HG03378 (cell line): ENCODE results near the gene NCLN.

Experiments used
- ATAC-seq: cut with Tn5 transposase; IDR thresholded peaks from one replicate; pipeline ENCODE4 v1.9.1; 2021; ENCODE audit warnings: mild to moderate bottlenecking, moderate library complexity; ENCODE audit not compliant: unreplicated experiment

The NCLN gene

DNA sequence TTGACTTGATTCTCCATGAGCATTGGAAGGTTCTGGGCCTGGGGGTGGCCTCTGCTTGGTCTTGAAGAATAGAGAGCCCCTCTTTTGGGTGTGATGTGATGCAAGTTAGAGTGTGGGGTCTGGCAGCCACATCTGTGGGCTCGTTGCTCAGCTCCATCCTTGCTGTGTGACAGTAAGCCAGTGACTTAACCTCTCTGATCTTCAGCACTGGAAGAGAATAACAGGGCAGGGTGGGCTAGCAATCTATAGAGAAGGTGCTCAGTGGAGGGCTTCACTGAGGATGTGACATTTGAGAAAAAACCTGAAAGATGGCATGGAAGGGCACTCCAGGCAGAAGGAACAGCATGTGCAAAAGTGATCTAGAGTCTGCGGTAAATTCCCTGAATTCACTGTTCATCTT is 66.9 kb downstream of the NCLN start:
- ATAC-seq, result no peak

DNA sequence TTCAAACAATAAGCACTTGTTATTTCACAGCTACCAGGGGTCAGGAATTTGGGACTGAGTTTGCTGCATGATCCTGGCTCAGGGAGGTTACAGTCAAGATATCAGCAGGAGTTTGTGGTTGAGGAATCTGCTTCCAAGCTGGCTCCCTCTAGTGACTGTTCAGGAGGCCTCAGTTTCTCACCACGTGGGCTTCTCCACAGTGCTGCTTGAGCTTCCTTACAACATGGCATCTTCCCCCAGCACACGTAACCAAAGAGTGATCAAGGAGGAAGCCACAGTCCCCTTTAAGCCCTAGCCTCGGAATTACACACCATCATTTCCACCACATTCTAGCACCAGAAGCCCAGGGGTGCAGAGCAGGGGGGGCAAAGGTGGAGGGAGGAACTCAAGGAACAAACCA is 67.5 kb downstream of the NCLN start:
- ATAC-seq, result no peak

DNA sequence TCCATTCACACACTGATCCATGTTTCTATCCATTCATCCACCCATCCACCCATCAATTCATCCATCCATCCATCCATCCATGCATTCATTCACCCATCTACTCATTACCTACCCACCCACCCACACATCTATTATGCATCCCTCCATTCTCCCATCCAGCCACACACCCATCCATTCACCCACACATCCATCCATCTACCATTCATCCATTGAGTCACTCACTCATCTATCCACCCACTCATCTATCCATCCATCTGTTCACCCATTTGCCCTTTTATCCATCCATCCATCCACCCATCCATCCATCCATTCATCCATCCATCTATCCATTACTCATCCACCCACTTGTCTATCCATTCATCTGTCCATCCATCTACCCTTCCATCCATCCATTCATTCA is 68.8 kb downstream of the NCLN start:
- ATAC-seq, result no peak

DNA sequence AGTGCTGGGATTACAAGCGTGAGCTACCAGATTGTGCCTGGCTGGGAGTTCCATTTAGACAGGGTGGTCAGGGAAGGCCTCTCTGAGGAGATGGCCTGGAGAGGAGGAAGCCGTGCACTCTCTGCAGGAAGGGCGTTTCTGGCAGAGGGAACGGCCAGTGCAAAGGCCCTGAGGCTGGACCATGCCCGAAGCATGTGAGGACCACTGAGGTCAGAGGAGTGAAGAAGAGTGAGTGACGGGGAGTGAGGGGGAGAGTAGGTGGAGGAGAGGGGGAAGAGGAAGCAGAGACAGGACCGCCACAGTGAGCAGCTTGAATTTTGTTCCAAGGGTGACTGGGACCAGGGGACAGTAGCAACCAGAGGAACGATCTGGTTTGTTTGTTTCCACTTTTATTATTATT is 71.3 kb downstream of the NCLN start:
- no peak for ATAC-seq
